OCI-LY1 (cell line): Measurements from ENCODE around the gene TK2.

ENCODE experiments used
- H2AFZ ChIP-seq: fragments of 200-600 bp; sonication (generic), shearing (Covaris generic); 2 replicates; pipeline ENCODE4 v1.6.0; 2014; ENCODE audit warnings: antibody characterized with exemption, mild to moderate bottlenecking, low read length
- H3F3A ChIP-seq: fragments of 200-600 bp; sonication (generic), shearing (Covaris generic); 2 replicates; pipeline ENCODE4 v1.6.0; 2014; ENCODE audit warnings: mild to moderate bottlenecking, antibody characterized with exemption, low read length, moderate library complexity; ENCODE audit not compliant: insufficient read depth
- H3K27ac ChIP-seq: fragments of 200-600 bp; sonication (generic); 2 replicates; pipeline ENCODE4 v1.5.1; 2014; ENCODE audit warnings: low read length, mixed run types, mild to moderate bottlenecking, low read depth; ENCODE audit not compliant: poor library complexity, severe bottlenecking
- H3K27me3 ChIP-seq: fragments of 200-600 bp; sonication (generic); 2 replicates; pipeline ENCODE4 v1.6.0; 2014; ENCODE audit warnings: antibody characterized with exemption, mild to moderate bottlenecking, low read length, moderate library complexity; ENCODE audit not compliant: insufficient read depth
- H3K36me3 ChIP-seq: fragments of 200-600 bp; sonication (generic); 2 replicates; pipeline ENCODE4 v1.6.1; 2014; ENCODE audit warnings: mild to moderate bottlenecking, antibody characterized with exemption, low read length, moderate library complexity, mixed read lengths; ENCODE audit not compliant: insufficient read depth
- H3K4me1 ChIP-seq: fragments of 200-600 bp; sonication (generic); 2 replicates; pipeline ENCODE4 v1.5.1; 2014; ENCODE audit warnings: mild to moderate bottlenecking, low read length, moderate library complexity; ENCODE audit not compliant: insufficient read depth, severe bottlenecking
- H3K4me2 ChIP-seq: fragments of 200-600 bp; sonication (generic), shearing (Covaris generic); 2 replicates; pipeline ENCODE4 v1.6.1; 2014; ENCODE audit warnings: low read length
- H3K4me3 ChIP-seq: fragments of 200-600 bp; sonication (generic); 2 replicates; pipeline ENCODE4 v1.5.1; 2014; ENCODE audit warnings: low read length, low read depth, mild to moderate bottlenecking, mixed read lengths; ENCODE audit not compliant: poor library complexity, severe bottlenecking
- H3K79me2 ChIP-seq: fragments of 200-600 bp; shearing (Covaris generic); 2 replicates; pipeline ENCODE4 v1.6.1; 2016; ENCODE audit warnings: mixed run types, low read length, mixed read lengths; ENCODE audit not compliant: insufficient read depth
- H3K9ac ChIP-seq: fragments of 200-600 bp; sonication (generic), shearing (Covaris generic); 2 replicates; pipeline ENCODE4 v1.6.1; 2014; ENCODE audit warnings: mild to moderate bottlenecking, low read length, mixed read lengths
- H3K9me2 ChIP-seq: fragments of 200-600 bp; sonication (generic), shearing (Covaris generic); 2 replicates; pipeline ENCODE4 v1.6.1; 2014; ENCODE audit warnings: low read depth, mild to moderate bottlenecking, low read length, mixed read lengths
- H3K9me3 ChIP-seq: fragments of 200-600 bp; shearing (Covaris generic); 2 replicates; pipeline ENCODE4 v1.6.1; 2014; ENCODE audit warnings: low read length, mixed read lengths
- H4K20me1 ChIP-seq: fragments of 200-600 bp; sonication (generic), shearing (Covaris generic); 2 replicates; pipeline ENCODE4 v1.6.0; 2016; ENCODE audit warnings: mild to moderate bottlenecking, low read length; ENCODE audit not compliant: insufficient read depth
- EZH2 ChIP-seq: fragments of 200-600 bp; sonication (generic), shearing (Covaris generic); IDR thresholded peaks from 2 replicates; pipeline ENCODE4 v1.8.0; 2017; ENCODE audit warnings: borderline replicate concordance, mixed run types, mild to moderate bottlenecking, antibody characterized with exemption, low read length, moderate library complexity, mixed read lengths
- TF ChIP-seq, protein P1 (sequence below): fragments of 200-600 bp; sonication (generic), shearing (Covaris generic); IDR thresholded peaks from 2 replicates; pipeline ENCODE4 v1.5.1; 2017; ENCODE audit warnings: mild to moderate bottlenecking, antibody characterized with exemption, low read length, moderate library complexity, mixed read lengths

The TK2 gene

DNA sequence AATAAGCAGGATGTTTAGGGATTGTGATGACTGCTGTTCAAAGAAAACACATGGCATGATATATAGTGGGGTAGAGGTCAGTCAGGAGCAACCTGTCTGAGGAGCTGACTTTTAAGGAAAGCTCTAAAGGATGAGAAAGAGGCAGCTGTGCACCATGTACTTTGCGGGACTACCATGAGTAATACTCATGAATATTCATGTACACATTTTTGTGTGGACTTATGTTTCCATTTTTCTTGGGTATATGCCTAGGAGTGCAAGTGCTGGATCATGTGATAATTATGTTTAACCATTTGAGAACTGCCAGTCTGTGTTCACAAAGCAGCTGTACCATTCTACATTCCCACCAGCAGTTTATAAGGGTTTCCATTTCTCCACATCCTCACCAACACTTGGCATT is 87.0 kb downstream of the TK2 start:
- H3K9me3 ChIP-seq, result no peaks in the 10 kb centered on the region
- TF ChIP-seq, protein P1, sequence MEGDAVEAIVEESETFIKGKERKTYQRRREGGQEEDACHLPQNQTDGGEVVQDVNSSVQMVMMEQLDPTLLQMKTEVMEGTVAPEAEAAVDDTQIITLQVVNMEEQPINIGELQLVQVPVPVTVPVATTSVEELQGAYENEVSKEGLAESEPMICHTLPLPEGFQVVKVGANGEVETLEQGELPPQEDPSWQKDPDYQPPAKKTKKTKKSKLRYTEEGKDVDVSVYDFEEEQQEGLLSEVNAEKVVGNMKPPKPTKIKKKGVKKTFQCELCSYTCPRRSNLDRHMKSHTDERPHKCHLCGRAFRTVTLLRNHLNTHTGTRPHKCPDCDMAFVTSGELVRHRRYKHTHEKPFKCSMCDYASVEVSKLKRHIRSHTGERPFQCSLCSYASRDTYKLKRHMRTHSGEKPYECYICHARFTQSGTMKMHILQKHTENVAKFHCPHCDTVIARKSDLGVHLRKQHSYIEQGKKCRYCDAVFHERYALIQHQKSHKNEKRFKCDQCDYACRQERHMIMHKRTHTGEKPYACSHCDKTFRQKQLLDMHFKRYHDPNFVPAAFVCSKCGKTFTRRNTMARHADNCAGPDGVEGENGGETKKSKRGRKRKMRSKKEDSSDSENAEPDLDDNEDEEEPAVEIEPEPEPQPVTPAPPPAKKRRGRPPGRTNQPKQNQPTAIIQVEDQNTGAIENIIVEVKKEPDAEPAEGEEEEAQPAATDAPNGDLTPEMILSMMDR, result no peak
- TF ChIP-seq EZH2, result no peak
- no peaks in the 10 kb centered on the region for H3K36me3 ChIP-seq
- H3K9me2 ChIP-seq, result no peaks in the 10 kb centered on the region
- no peak overlapping the region for H3K9ac ChIP-seq
- H3K27ac ChIP-seq, result no peak overlapping the region
- no peak overlapping the region for H2AFZ ChIP-seq
- no peak overlapping the region for H3K4me2 ChIP-seq
- H3F3A ChIP-seq, result no peaks in the 10 kb centered on the region
- H3K27me3 ChIP-seq, result no peaks in the 10 kb centered on the region
- H3K4me1 ChIP-seq, result no peaks in the 10 kb centered on the region
- H3K79me2 ChIP-seq, result no peaks in the 10 kb centered on the region
- no peaks in the 10 kb centered on the region for H4K20me1 ChIP-seq
- no peak overlapping the region for H3K4me3 ChIP-seq

- Histone ChIP-seq H3K9me2 (no peaks in the 10 kb centered on the region), H3K9ac (no peak overlapping the region), H3K4me1 (no peaks in the 10 kb centered on the region), H3K4me2 (no peak overlapping the region), H3F3A (no peaks in the 10 kb centered on the region), H3K36me3 (no peaks in the 10 kb centered on the region), H3K27me3 (no peaks in the 10 kb centered on the region), H3K9me3 (no peaks in the 10 kb centered on the region), H3K4me3 (no peak overlapping the region), H4K20me1 (no peaks in the 10 kb centered on the region), H2AFZ (no peak overlapping the region), H3K27ac (no peak overlapping the region), H3K79me2 (no peaks in the 10 kb centered on the region)
- TF ChIP-seq, protein P1, result no peak
- TF ChIP-seq EZH2, result no peak
Measured at GRCh38 chr16:66460703-66461102, 89.2 kb downstream of the TK2 start.

GRCh38 chr16:66459878-66460277 is 90.0 kb downstream of the TK2 start:
- Histone ChIP-seq H3K9me2 (no peaks in the 10 kb centered on the region), H3K9ac (no peak overlapping the region), H3K9me3 (no peaks in the 10 kb centered on the region), H3K27me3 (no peaks in the 10 kb centered on the region), H3K27ac (no peak overlapping the region), H3K4me3 (no peak overlapping the region), H3K79me2 (no peaks in the 10 kb centered on the region), H4K20me1 (no peaks in the 10 kb centered on the region), H3K36me3 (no peaks in the 10 kb centered on the region), H3K4me2 (no peak overlapping the region), H3F3A (no peaks in the 10 kb centered on the region), H2AFZ (no peak overlapping the region), H3K4me1 (no peaks in the 10 kb centered on the region)
- no peak for TF ChIP-seq EZH2
- TF ChIP-seq, protein P1, result no peak
